Skin epidermis (tissue), 12 donors: Measurements from ENCODE around the gene TAAR8.
"Not testable (repeated sequence)": the region's sequence is repeated elsewhere in the genome, so short reads cannot be mapped to it uniquely, and the experiment has no call there.

Experiments used
- H3K27ac ChIP-seq, 21 experiments: fragments of 200-600 bp; sonication (generic) in 11 of 21; one replicate each; pipeline ENCODE4 v1.5.0; 2020; ENCODE audit warnings: mild to moderate bottlenecking in 3 of 21, inconsistent platforms in 2 of 21, moderate library complexity in 2 of 21
- H3K4me3 ChIP-seq, 7 experiments: fragments of 200-600 bp; sonication (generic) in 2 of 7; one replicate each; pipeline ENCODE4 v1.5.0; 2020; ENCODE audit warnings: inconsistent platforms in 2 of 7, mild to moderate bottlenecking in 2 of 7, moderate library complexity in 1 of 7

TAAR8 gene

GRCh38 chr6:132537145-132537544 lies 15.3 kb upstream of the TAAR8 start:
- Histone ChIP-seq H3K27ac (no peak overlapping the region), H3K4me3 (no peak overlapping the region)

- H3K27ac ChIP-seq, result no peak within 1 kb of the TSS
- no peak within 1 kb of the TSS for H3K4me3 ChIP-seq
These were observed 14.5 kb upstream of the TAAR8 start, which contains the start of gene TAAR9 for GRCh38 chr6:132537977-132538376. Gene TAAR9 (plus strand): TSS chr6:132538277. CDS start chr6:132538290, 13 bp downstream.

GRCh38 chr6:132544826-132545225 lies 7.6 kb upstream of the TAAR8 start:
- H3K27ac ChIP-seq, result no peak overlapping the region

GRCh38 chr6:132548746-132549463 lies 3.6 kb upstream of the TAAR8 start:
- Histone ChIP-seq H3K4me3 (no peak overlapping the region), H3K27ac (no peak overlapping the region)

More at GRCh38 chr6:132544826-132545225, 7.6 kb upstream of the TAAR8 start:
- H3K4me3 ChIP-seq, result no peak overlapping the region

GRCh38 chr6:132551214-132551613 lies 1.3 kb upstream of the TAAR8 start:
- Histone ChIP-seq H3K27ac (no peak overlapping the region), H3K4me3 (no peak overlapping the region)

- not testable (repeated sequence) for H3K4me3 ChIP-seq, H3K27ac ChIP-seq
These were observed 7.6 kb downstream of the TAAR8 start for GRCh38 chr6:132560087-132560486.

GRCh38 chr6:132566404-132566803 lies 13.9 kb downstream of the TAAR8 start:
- Histone ChIP-seq H3K27ac (no peak overlapping the region), H3K4me3 (no peak overlapping the region)

- Histone ChIP-seq H3K27ac (no peak overlapping the region), H3K4me3 (no peak overlapping the region)
These were observed 15.1 kb downstream of the TAAR8 start for GRCh38 chr6:132567566-132567965.

- no peak overlapping the region for H3K4me3 ChIP-seq
- H3K27ac ChIP-seq, result no peak overlapping the region
These were observed 16.1 kb downstream of the TAAR8 start for GRCh38 chr6:132568611-132569010.

- H3K4me3 ChIP-seq, result no peak overlapping the region
These were observed 16.7 kb downstream of the TAAR8 start for GRCh38 chr6:132569170-132569569.

GRCh38 chr6:132570221-132570777 lies 17.8 kb downstream of the TAAR8 start, which contains the start of gene TAAR6:
Gene TAAR6 (plus strand): TSS chr6:132570322. CDS start chr6:132570322, 0 bp downstream.
- H3K4me3 ChIP-seq, result no peak within 1 kb of the TSS
- H3K27ac ChIP-seq, result no peak within 1 kb of the TSS

More at GRCh38 chr6:132569170-132569569, 16.7 kb downstream of the TAAR8 start:
- no peak overlapping the region for H3K27ac ChIP-seq

- H3K27ac ChIP-seq, result no peak overlapping the region
These were observed 19.3 kb downstream of the TAAR8 start for GRCh38 chr6:132571774-132572173.

GRCh38 chr6:132584698-132585097 lies 32.2 kb downstream of the TAAR8 start:
- no peak overlapping the region for H3K27ac ChIP-seq
- no peak overlapping the region for H3K4me3 ChIP-seq

More at GRCh38 chr6:132571774-132572173, 19.3 kb downstream of the TAAR8 start:
- H3K4me3 ChIP-seq, result no peak overlapping the region

- Histone ChIP-seq H3K4me3 (no peak overlapping the region), H3K27ac (no peak overlapping the region)
These were observed 35.0 kb downstream of the TAAR8 start for GRCh38 chr6:132587424-132587823.

- no peak within 1 kb of the TSS for H3K4me3 ChIP-seq
- H3K27ac ChIP-seq, result no peak within 1 kb of the TSS
These were observed 37.0 kb downstream of the TAAR8 start, which contains the start of gene TAAR5 for GRCh38 chr6:132589454-132589853. Gene TAAR5 (minus strand): TSS chr6:132589741. CDS start chr6:132589686, 55 bp downstream.

- no peak overlapping the region for H3K4me3 ChIP-seq
- H3K27ac ChIP-seq, result no peak overlapping the region
These were observed 37.9 kb downstream of the TAAR8 start for GRCh38 chr6:132590362-132590761.

GRCh38 chr6:132592855-132593254 lies 40.4 kb downstream of the TAAR8 start:
- H3K27ac ChIP-seq, result no peak overlapping the region
- H3K4me3 ChIP-seq, result no peak overlapping the region

GRCh38 chr6:132596201-132596600 lies 43.7 kb downstream of the TAAR8 start:
- no peak overlapping the region for H3K27ac ChIP-seq

GRCh38 chr6:132598473-132598872 lies 46.0 kb downstream of the TAAR8 start:
- Histone ChIP-seq H3K27ac (no peak overlapping the region), H3K4me3 (no peak overlapping the region)

More at GRCh38 chr6:132596201-132596600, 43.7 kb downstream of the TAAR8 start:
- no peak overlapping the region for H3K4me3 ChIP-seq

GRCh38 chr6:132600900-132601299 lies 48.4 kb downstream of the TAAR8 start:
- H3K27ac ChIP-seq, H3K4me3 ChIP-seq: not testable (repeated sequence)
